ENCODE data around the gene NAXD.

The NAXD gene

DNA sequence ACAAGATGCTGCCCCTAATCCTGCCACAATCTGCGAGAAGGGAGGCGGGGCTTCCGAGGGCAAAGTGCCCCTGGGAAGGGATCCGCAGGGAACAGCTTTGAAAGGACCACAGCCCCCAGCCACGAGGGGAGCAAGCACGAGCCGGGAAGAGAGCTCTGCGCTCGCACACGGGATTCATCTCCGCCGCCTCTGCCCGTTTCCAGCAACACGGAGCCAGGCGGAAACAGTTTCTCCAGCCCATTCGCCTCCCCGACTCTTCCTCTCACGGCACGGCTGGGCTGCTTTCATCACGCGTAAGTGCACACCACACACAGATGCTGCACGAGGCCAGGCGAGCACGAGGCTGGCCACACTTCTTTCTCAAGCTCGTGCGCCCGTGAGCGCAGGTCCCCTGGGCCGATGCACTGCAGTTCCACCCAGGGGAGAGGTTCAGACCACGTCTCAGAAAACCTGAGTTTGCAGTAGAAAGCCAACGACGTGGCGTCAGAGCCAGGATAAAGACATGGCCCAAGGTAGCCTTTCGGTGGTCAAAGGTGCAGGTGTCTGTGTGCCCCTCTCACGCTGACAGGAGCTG, 33.6 kb downstream of the NAXD start:
- H3K4me3 ChIP-seq (replicated peaks; ENCODE audit: low read depth, low read length): no peak overlapping the region
- no peak for DNase-seq (ENCODE audit: low read depth)
- TF ChIP-seq, protein P1, sequence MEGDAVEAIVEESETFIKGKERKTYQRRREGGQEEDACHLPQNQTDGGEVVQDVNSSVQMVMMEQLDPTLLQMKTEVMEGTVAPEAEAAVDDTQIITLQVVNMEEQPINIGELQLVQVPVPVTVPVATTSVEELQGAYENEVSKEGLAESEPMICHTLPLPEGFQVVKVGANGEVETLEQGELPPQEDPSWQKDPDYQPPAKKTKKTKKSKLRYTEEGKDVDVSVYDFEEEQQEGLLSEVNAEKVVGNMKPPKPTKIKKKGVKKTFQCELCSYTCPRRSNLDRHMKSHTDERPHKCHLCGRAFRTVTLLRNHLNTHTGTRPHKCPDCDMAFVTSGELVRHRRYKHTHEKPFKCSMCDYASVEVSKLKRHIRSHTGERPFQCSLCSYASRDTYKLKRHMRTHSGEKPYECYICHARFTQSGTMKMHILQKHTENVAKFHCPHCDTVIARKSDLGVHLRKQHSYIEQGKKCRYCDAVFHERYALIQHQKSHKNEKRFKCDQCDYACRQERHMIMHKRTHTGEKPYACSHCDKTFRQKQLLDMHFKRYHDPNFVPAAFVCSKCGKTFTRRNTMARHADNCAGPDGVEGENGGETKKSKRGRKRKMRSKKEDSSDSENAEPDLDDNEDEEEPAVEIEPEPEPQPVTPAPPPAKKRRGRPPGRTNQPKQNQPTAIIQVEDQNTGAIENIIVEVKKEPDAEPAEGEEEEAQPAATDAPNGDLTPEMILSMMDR (IDR thresholded peaks at IDR 0.05; ENCODE audit: low read length, missing control alignments): no peak

DNA sequence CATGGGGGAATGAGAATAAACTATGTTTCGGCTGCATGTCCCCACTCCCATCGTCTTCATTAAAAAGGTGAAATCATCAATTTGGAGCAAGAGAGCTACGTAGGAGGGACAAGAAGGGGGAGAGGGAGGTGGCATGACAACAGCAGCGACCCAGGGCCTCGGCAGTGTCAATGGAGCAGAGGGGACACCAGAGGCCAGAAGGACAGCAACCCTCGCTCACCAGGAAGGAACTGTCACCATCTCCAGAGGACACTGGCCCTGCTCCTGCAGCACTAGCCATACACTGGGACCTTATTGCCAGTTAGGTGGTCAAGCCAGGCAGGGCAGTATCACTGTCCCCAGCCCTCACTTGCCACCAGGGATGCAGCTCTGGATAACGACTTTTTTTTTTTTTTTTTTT, 34.2 kb downstream of the NAXD start:
- DNase-seq (ENCODE audit: low read depth): no peak
- TF ChIP-seq, protein P1 (IDR thresholded peaks at IDR 0.05; ENCODE audit: low read length, missing control alignments): no peak
- no peak overlapping the region for H3K4me3 ChIP-seq (replicated peaks; ENCODE audit: low read depth, low read length)

DNA sequence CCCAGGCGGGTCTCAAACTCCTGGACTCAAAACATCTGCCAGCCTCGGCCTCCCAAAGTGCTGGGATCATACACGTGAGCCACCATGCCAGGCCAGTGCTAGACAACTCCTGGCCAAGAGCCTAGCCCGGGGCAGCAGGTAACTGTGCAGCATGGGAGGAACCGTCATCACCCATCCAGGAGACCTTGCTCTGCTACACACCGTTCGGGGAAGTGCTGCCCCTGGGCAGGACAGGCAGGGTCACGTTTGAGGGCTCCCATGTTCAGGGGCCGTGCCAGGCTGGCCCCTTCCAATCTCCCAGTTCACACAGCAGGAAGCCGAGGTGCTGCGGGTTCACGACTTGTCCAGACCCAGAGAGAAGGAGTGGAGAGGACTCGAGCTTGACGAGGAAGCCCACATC, 35.1 kb downstream of the NAXD start:
- no peak for DNase-seq (ENCODE audit: low read depth)
- H3K4me3 ChIP-seq (replicated peaks; ENCODE audit: low read depth, low read length): no peak overlapping the region
- TF ChIP-seq, protein P1 (IDR thresholded peaks at IDR 0.05; ENCODE audit: low read length, missing control alignments): no peak

DNA sequence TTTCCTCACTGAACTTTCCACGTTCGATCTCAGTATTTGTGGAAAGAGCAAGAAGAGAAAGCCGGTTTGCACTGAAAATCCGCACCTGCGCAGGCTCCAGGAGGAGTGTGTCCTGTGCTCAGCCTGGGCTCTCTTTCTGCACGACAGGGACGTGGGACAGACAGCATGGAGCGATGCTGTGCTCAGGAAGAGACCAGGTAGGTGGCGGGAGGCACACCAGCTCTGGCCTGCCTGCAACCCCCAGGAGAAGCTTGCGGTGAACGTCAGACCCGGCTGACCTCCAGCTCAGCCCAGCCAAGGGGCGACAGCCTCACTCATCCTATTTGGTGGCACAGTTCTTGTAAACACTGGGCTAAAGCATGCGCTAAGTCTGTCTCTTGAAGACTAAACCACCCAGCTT, 35.9 kb downstream of the NAXD start:
- H3K4me3 ChIP-seq (replicated peaks; ENCODE audit: low read depth, low read length): no peak overlapping the region
- DNase-seq (ENCODE audit: low read depth): no peak
- TF ChIP-seq, protein P1 (IDR thresholded peaks at IDR 0.05; ENCODE audit: low read length, missing control alignments): no peak

DNA sequence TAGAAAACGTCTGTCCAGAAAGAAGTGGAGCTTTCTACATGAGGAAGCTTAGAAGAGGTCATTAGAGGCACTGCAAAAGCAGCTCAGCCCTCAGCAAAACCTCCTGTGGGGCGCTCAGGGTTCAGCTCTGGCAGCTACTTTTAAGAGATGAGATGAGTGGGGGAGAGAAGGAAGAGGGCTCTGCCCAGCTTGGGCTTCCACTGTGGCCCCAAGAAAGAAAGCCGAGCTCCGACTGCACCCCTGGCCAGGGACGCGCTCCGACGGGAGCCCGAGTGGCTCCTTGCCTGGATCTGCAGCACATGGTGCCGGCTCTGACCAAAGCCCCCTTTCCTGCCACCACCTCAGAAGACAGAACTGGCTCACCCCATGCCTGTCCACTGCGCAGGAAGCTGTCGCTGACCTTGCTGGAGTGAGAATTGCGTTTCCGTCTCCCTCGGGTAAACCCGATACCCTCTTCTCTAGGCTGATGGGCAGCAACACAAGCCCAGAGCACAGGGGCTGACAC, 36.4 kb downstream of the NAXD start:
- no peak for DNase-seq (ENCODE audit: low read depth)
- H3K4me3 ChIP-seq (replicated peaks; ENCODE audit: low read depth, low read length): no peak overlapping the region
- TF ChIP-seq, protein P1 (IDR thresholded peaks at IDR 0.05; ENCODE audit: low read length, missing control alignments): no peak

DNA sequence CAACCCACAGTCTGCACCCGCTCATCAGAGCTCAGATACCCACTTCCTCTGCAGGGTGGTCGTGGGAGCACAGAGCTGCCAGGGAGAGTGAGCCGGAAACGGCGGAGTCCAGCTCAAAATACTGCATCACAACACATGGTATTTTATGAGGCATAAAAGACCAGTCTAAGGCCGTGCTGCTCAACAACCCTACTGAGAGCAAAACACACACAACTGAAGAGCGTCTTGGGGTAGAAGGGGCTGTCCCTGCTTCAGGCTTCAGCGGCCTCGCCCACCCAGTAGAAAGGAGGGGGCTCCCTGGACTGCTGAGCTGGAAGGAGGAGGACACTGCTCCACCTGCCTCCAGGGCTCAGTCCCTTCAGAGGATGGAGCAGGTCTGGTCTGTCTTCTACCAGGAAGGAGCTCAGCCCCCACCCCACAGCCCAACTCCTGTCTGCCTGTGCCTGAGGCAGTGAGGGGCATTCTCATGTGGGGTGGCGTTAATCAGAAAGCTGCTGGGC, 36.9 kb downstream of the NAXD start:
- H3K4me3 ChIP-seq (replicated peaks; ENCODE audit: low read depth, low read length): no peak overlapping the region
- no peak for DNase-seq (ENCODE audit: low read depth)
- TF ChIP-seq, protein P1 (IDR thresholded peaks at IDR 0.05; ENCODE audit: low read length, missing control alignments): no peak

DNA sequence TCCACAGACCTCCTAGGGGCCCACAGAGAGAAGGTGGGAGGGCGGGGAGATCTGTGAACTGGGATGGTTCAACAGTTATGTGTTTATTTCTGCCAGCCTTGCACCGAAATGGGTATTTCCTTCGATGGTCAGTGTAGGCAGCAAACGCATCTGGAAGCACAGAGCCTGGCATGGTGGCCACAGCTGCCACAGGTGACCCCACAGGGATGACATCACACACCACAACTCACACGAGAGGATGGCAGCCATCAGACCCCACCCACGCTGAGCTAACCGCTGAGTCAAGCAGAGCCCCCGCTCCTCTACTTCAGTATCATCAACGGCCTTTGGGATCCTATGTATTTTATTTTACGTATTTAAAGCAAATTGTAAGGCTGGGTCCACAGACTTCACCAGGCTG, 37.4 kb downstream of the NAXD start:
- TF ChIP-seq, protein P1 (IDR thresholded peaks at IDR 0.05; ENCODE audit: low read length, missing control alignments): no peak
- H3K4me3 ChIP-seq (replicated peaks; ENCODE audit: low read depth, low read length): no peak overlapping the region
- DNase-seq (ENCODE audit: low read depth): no peak

All from fibroblast of pulmonary artery (primary cell).